Measurements from ENCODE around the gene TSPAN3.

- TF ChIP-seq CTCF (conservative IDR thresholded peaks at IDR 0.05; ENCODE audit: low read depth, low read length), result no peak
- TF ChIP-seq EZH2phosphoT487 (IDR thresholded peaks at IDR 0.05; ENCODE audit: borderline replicate concordance, low read length), result no peak
- TF ChIP-seq EZH2 (IDR thresholded peaks at IDR 0.05; ENCODE audit: low read length, unreplicated experiment), result no peak
Observed at GRCh38 chr15:77119446-77119845, 48.5 kb upstream of the TSPAN3 start.

Data from PC-3 (cell line).